GM06990 (cell line): Measurements from ENCODE around the gene ADCK1.
"Not testable (repeated sequence)": the region's sequence is repeated elsewhere in the genome, so short reads cannot be mapped to it uniquely, and the experiment has no call there.

Experiments used
- DNase-seq: peaks from one replicate; pipeline ENCODE4 v3.0.0-alpha.2; 2011; ENCODE audit not compliant: insufficient read length; ENCODE audit errors: extremely low read depth
- H3K27me3 ChIP-seq: replicated peaks from 2 replicates; pipeline ENCODE4 v1.6.0; 2011; ENCODE audit warnings: low read length; ENCODE audit not compliant: control insufficient read depth, insufficient read depth
- H3K36me3 ChIP-seq: 2 replicates; pipeline ENCODE4 v1.5.1; 2011; ENCODE audit warnings: low read length; ENCODE audit not compliant: control insufficient read depth, insufficient read depth
- H3K4me3 ChIP-seq: replicated peaks from 2 replicates; pipeline ENCODE4 v1.5.1; 2011; ENCODE audit warnings: low read depth, mild to moderate bottlenecking, control low read depth, low read length
- TF ChIP-seq, protein P1 (sequence below): IDR thresholded peaks from 2 replicates; pipeline ENCODE4 v1.5.1; 2011; ENCODE audit warnings: low read length, control low read depth, mild to moderate bottlenecking, inconsistent platforms; ENCODE audit not compliant: insufficient read depth, poor library complexity, severe bottlenecking

Gene ADCK1

DNA sequence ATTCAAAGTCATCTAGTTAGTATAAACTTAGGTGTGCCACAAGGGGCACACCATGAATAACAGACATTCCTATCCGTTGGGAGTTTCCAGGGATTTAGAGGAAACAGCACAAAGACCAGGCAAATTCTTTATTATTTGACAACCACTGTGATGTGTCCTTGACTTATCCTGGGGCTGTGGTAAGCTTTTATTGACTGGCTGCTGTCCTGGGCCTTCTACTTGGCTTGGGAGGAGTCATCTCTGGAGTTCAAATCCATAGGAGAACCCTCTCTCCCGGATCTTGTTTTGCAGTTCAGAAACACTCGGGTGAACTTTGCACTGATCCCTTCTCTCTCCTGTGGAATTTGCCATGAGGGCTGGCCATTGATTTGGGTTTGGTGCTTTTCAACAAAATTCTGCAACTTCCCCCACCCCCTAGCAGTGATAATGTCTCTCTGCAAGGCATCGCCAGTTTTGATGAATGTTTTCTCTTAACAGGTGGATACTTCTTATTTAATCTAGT, 136.3 kb downstream of the ADCK1 start:
- Histone ChIP-seq H3K36me3 (no peaks in the 10 kb centered on the region; the same call in 1 of the 2 replicates), H3K27me3 (no peaks in the 10 kb centered on the region), H3K4me3 (no peak overlapping the region)
- no peak for DNase-seq
- TF ChIP-seq, protein P1, sequence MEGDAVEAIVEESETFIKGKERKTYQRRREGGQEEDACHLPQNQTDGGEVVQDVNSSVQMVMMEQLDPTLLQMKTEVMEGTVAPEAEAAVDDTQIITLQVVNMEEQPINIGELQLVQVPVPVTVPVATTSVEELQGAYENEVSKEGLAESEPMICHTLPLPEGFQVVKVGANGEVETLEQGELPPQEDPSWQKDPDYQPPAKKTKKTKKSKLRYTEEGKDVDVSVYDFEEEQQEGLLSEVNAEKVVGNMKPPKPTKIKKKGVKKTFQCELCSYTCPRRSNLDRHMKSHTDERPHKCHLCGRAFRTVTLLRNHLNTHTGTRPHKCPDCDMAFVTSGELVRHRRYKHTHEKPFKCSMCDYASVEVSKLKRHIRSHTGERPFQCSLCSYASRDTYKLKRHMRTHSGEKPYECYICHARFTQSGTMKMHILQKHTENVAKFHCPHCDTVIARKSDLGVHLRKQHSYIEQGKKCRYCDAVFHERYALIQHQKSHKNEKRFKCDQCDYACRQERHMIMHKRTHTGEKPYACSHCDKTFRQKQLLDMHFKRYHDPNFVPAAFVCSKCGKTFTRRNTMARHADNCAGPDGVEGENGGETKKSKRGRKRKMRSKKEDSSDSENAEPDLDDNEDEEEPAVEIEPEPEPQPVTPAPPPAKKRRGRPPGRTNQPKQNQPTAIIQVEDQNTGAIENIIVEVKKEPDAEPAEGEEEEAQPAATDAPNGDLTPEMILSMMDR, result no peak

DNA sequence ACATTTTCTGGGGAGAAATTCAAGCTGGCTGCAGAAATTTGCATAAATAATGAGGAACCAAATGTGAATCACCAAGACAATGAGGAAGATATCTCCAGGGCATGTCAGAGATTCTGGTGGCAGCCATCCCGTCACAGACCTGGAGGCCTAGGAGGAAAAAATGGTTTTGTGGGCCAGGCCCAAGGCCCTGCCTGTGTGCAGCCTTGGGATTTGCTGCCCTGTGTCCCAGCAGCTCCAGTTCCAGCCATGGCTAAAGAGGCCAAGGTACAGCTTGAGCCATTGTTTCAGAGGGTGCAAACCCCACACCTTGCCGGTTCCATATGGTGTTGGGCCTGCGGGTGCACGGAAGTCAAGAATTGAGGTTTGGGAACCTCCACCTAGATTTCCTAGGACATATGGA, 147.5 kb downstream of the ADCK1 start:
- TF ChIP-seq, protein P1, result no peak
- DNase-seq, result no peak
- no peaks in the 10 kb centered on the region for H3K36me3 ChIP-seq
- no peak overlapping the region for H3K4me3 ChIP-seq
- H3K27me3 ChIP-seq, result no peaks in the 10 kb centered on the region; the same call in 1 of the 2 replicates

DNA sequence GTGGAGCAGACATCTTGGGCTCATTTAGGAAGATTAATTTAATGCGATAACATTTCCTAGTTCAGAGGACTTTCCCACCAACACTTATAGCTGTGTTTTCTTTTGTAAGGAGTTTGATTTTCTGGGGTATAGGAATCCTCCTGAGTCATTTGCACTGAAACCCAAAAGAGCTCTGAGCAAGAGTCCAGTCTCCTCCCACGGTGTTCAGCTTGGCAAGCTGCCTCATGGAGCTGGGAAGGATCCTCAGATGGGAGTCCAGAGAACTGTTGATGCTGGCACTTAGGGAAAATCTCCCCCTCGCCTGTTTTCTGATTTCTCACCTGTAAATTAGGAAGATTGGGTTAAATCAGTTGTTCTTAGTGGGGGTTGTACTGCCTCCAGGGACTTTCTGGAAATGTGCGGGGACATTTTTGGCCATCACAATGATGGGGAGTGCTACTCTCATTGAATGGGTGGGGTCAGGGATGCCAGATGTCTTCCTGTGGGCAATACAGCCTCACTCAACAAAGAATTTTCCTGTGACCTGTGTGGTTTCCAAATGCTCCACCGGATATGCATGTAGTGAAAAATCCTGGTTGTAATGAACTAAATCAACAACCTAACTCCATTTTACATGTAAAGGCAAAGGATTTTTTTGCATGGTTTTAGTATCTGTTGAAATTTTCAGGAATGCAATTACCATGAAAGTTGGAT, 150.6 kb downstream of the ADCK1 start:
- H3K36me3 ChIP-seq, result no peaks in the 10 kb centered on the region
- TF ChIP-seq, protein P1, result no peak
- no peak overlapping the region for H3K4me3 ChIP-seq
- no peak for DNase-seq
- no peaks in the 10 kb centered on the region; the same call in 1 of the 2 replicates for H3K27me3 ChIP-seq

DNA sequence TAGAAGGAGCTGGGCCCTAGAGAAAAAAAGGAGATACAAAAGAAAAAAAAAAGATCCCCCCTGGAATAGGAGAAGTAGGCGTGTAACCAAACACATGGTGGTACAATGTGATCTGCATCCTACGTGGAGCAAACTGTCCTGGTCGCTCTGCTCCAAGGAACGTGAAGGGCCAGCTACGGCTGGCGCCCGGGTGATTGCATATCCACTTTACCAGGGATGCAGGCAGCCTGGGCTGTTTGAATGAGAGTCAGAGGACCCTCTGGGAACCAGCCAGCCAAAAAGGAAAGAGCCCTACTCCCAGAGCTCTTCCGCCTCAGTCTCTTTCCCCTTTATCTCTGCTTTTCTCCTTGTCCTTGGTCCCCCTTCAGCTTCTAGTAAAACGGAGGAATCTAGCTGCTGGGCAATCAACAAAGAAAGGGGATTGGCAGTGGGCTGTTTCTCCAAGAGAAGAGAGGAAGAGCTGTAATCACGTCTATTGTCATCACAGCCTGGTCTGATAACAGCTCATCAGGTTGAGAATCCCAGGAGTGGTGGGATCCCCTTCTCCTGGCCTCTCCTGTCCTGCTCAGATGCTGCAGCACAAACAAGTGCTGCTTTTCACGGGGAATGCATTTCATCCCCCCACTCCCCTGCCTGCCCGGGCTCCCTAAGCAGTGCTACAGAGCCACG, 156.0 kb downstream of the ADCK1 start:
- Histone ChIP-seq H3K27me3 (no peaks in the 10 kb centered on the region), H3K36me3 (no peaks in the 10 kb centered on the region), H3K4me3 (no peak overlapping the region)
- TF ChIP-seq, protein P1, result no peak
- DNase-seq, result no peak

DNA sequence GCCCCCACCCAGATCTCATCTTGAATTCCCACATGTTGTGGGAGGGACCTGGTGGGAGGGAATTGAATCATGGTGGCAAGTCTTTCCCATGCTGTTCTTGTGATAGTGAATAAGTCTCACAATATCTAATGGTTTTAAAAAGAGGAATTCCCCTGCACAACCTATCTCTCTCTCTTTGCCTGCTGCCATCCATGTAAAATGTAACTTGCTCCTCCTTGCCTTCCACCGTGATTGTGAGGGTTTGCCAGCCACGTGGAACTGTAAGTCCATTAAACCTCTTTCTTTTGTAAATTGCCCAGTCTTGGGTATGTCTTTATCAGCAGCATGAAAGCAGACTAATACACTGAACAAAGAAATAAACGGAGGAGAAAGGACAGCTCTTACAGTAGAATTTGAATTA, 159.8 kb downstream of the ADCK1 start:
- not testable (repeated sequence) for H3K4me3 ChIP-seq, H3K27me3 ChIP-seq, H3K36me3 ChIP-seq, DNase-seq

DNA sequence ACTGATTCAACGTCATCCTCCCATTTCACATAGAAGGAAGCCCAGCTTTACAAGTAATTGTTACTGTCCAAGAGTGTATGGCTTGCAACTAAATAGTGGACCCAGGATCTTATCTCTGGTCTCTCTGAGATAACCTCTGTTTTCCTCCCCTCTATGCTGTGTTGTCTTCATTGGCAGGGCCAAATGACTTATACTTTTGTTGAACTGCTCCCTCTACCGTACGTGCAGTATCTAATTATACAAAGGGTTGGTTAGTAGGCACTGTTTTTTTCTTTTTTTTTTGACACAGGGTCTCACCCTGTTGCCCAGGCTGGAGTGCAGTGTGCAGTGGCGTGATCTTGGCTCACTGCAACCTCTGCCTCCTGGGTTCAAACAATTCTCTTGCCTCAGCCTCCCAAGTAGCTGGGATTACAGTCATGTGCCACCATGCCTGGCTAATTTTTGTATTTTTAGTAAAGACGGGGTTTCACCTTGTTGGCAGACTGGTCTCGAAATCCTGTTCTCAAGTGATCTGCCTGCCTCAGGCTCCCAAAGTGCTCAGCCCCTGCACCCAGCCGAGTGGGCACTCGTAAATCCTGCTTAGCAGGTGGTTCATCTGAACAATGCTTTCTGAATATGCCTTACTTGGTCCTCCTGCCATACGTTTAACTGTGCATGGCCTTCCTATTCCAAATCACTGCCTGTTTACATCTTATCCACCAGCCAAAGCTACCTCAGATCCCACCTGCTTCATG, 162.1 kb downstream of the ADCK1 start:
- DNase-seq, result no peak
- no peaks in the 10 kb centered on the region for H3K27me3 ChIP-seq

More for the DNA sequence above, 162.1 kb downstream of the ADCK1 start:
- Histone ChIP-seq H3K4me3 (no peak overlapping the region), H3K36me3 (no peaks in the 10 kb centered on the region)
- TF ChIP-seq, protein P1, result no peak
